SK-N-SH (cell line): Measurements from ENCODE around the gene SPIRE2. TPM values are rescaled to one million over a fixed set of nuclear protein-coding genes. Genes with fewer than 3 reads are reported as not detected.

Experiments
- CTCF ChIA-PET: fragments of 300-600, 350-600 bp; formaldehyde crosslinking; extraction: SDS; loops from one replicate; lab custom pipeline; 2021; lab: Yijun Ruan, JAX
- POLR2A ChIA-PET: fragments of 350-600 bp; sonication (Branson Sonifier 250); formaldehyde crosslinking; extraction: SDS; loops from one replicate; lab custom pipeline; 2020; ENCODE audit warnings: antibody characterized with exemption, inconsistent platforms; lab: Yijun Ruan, JAX
- DNase-seq: peaks from one replicate; pipeline ENCODE4 v3.0.0; 2012
- H2AFZ ChIP-seq: fragments of 200-600 bp; sonication (generic); 2 replicates; pipeline ENCODE4 v1.8.1; 2016; ENCODE audit warnings: antibody characterized with exemption, mild to moderate bottlenecking, low read depth
- H3F3A ChIP-seq: fragments of 200-600 bp; sonication (generic); replicated peaks from 2 replicates; pipeline ENCODE3; 2016; ENCODE audit warnings: antibody characterized with exemption, mild to moderate bottlenecking; ENCODE audit not compliant: insufficient read depth
- H3K27ac ChIP-seq, 2 experiments: fragments of 200-500 bp in 1 of 2; fragments of 200-600 bp in 1 of 2; sonication (Bioruptor generic) in 1 of 2; sonication (generic), shearing (Covaris generic) in 1 of 2; 2 replicates each; pipeline versions ENCODE4 v1.5.1 to v1.6.1; 2014 to 2016; ENCODE audit warnings: low read depth in 2 of 2, inconsistent platforms in 1 of 2, low read length in 1 of 2, mild to moderate bottlenecking in 1 of 2, mixed read lengths in 1 of 2
- H3K27me3 ChIP-seq: fragments of 200-600 bp; sonication (generic), shearing (Covaris generic); 2 replicates; pipeline ENCODE4 v1.6.1; 2016; ENCODE audit warnings: mixed run types; ENCODE audit not compliant: insufficient read depth
- H3K36me3 ChIP-seq, 2 experiments: fragments of 200-500 bp in 1 of 2; fragments of 200-600 bp in 1 of 2; sonication (Bioruptor generic) in 1 of 2; sonication (generic) in 1 of 2; replicated peaks in 1 of 2; 2 replicates each; pipeline versions ENCODE3 to v1.5.1; 2014 to 2016; ENCODE audit warnings: low read length in 1 of 2, mild to moderate bottlenecking in 1 of 2; ENCODE audit not compliant: insufficient read depth in 2 of 2, control insufficient read depth in 1 of 2
- H3K4me1 ChIP-seq, 2 experiments: fragments of 200-500 bp in 1 of 2; fragments of 200-600 bp in 1 of 2; sonication (Bioruptor generic) in 1 of 2; sonication (generic), shearing (Covaris generic) in 1 of 2; 2 replicates each; pipeline versions ENCODE4 v1.5.1 to v1.6.1; 2014 to 2016; ENCODE audit warnings: low read depth in 1 of 2, low read length in 1 of 2, mixed run types in 1 of 2; ENCODE audit not compliant: insufficient read depth in 2 of 2, control insufficient read depth in 1 of 2
- H3K4me2 ChIP-seq: fragments of 200-600 bp; sonication (generic), shearing (Covaris generic); 2 replicates; pipeline ENCODE4 v1.6.1; 2017; ENCODE audit warnings: mixed run types
- H3K4me3 ChIP-seq, 2 experiments: fragments of 200-500 bp in 1 of 2; fragments of 200-600 bp in 1 of 2; sonication (Bioruptor generic) in 1 of 2; sonication (generic), shearing (Covaris generic) in 1 of 2; 2 replicates each; pipeline versions ENCODE4 v1.5.1 to v1.8.1; 2014 to 2016; ENCODE audit warnings: low read depth in 2 of 2, inconsistent platforms in 1 of 2, low read length in 1 of 2, mild to moderate bottlenecking in 1 of 2, mixed read lengths in 1 of 2, moderate library complexity in 1 of 2
- H3K79me2 ChIP-seq: fragments of 200-600 bp; sonication (generic); 2 replicates; pipeline ENCODE4 v1.8.1; 2017; ENCODE audit warnings: mild to moderate bottlenecking; ENCODE audit not compliant: insufficient read depth
- H3K9ac ChIP-seq: fragments of 200-600 bp; sonication (generic); 2 replicates; pipeline ENCODE4 v1.6.1; 2017; ENCODE audit warnings: mixed run types
- H3K9me2 ChIP-seq: fragments of 200-600 bp; sonication (generic); 2 replicates; pipeline ENCODE4 v1.6.1; 2017; ENCODE audit warnings: mixed run types
- H3K9me3 ChIP-seq: fragments of 200-600 bp; sonication (generic); 2 replicates; pipeline ENCODE4 v1.6.1; 2017; ENCODE audit warnings: mixed run types, mild to moderate bottlenecking, moderate library complexity
- H4K20me1 ChIP-seq: fragments of 200-600 bp; sonication (generic); 2 replicates; pipeline ENCODE4 v1.6.1; 2017; ENCODE audit warnings: mild to moderate bottlenecking, mixed run types; ENCODE audit not compliant: insufficient read depth
- EP300 ChIP-seq, 2 experiments: IDR thresholded peaks; 2 replicates each; pipeline versions ENCODE4 v1.4.0 to v1.6.1; 2012; ENCODE audit warnings: borderline replicate concordance in 1 of 2, low read depth in 1 of 2, low read length in 1 of 2
- GABPA ChIP-seq: IDR thresholded peaks from 2 replicates; pipeline ENCODE4 v1.4.0; 2012; ENCODE audit warnings: low read depth, mild to moderate bottlenecking
- SIN3A ChIP-seq: IDR thresholded peaks from 2 replicates; pipeline ENCODE4 v1.6.1; 2012; ENCODE audit warnings: low read depth, mild to moderate bottlenecking, low read length, moderate library complexity, borderline replicate concordance
- SMC3 ChIP-seq: IDR thresholded peaks from 2 replicates; pipeline ENCODE4 v1.6.1; 2012; ENCODE audit warnings: low read depth, low read length, improper control_type of control experiment
- TCF12 ChIP-seq: IDR thresholded peaks from 2 replicates; pipeline ENCODE4 v1.4.0; 2012
- TEAD4 ChIP-seq: IDR thresholded peaks from 2 replicates; pipeline ENCODE4 v1.4.0; 2012; ENCODE audit warnings: mild to moderate bottlenecking, borderline replicate concordance; ENCODE audit not compliant: insufficient read depth
- USF2 ChIP-seq: fragments of 150-350 bp; IDR thresholded peaks from 2 replicates; pipeline ENCODE4 v1.6.1; 2017; ENCODE audit warnings: antibody characterized with exemption, low read length, low read depth, borderline replicate concordance
- YY1 ChIP-seq: IDR thresholded peaks from 2 replicates; pipeline ENCODE4 v1.4.0; 2012; ENCODE audit warnings: low read depth, mild to moderate bottlenecking
- WGBS: methylation state at CpG from one replicate; pipeline ENCODE4 v1.1.6; 2017; ENCODE audit warnings: low lambda C conversion rate; 5-methylcytosine and 5-hydroxymethylcytosine counted together
- polyA plus RNA-seq, 3 experiments: library from polyadenylated mRNA; depleted of rRNA; stranded (reverse); fragments of >200 nt; gene quantifications; 2 replicates each; pipeline ENCODE4 v1.2.3, GENCODE V29; 2012
- TF ChIP-seq, protein P1 (sequence below): IDR thresholded peaks from 2 replicates; pipeline ENCODE4 v1.6.1; 2012; ENCODE audit warnings: mild to moderate bottlenecking, low read depth, low read length, moderate library complexity

The SPIRE2 gene
- polyA plus RNA-seq, 1 of the 3 experiments (the other 2 are of a cell fraction) = 15.3 TPM

DNA sequence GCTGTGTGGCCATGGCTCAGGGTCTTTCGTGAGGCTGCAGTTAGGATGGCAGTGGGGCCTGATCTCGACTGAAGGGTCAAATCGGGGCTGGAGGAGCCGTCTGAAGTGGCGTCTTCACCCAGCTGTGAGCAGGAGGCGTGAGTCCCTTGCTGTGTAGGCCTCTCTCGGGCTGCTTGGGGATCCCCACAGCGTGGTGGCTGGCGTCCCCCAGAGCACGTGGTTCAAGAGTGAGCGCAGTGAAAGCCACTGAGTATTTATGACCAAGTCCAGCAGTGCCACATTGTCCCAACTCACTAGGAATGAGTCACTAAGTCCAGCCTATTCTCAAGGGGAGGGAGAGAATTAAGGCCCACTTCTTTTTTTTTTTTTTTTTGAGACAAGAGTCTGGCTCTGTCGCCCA lies 33.4 kb downstream of the SPIRE2 start (continued):
- no peak for TF ChIP-seq USF2
- TF ChIP-seq YY1 = no peak
- TF ChIP-seq GABPA = no peak
- no peak for TF ChIP-seq SMC3
- TF ChIP-seq, protein P1, sequence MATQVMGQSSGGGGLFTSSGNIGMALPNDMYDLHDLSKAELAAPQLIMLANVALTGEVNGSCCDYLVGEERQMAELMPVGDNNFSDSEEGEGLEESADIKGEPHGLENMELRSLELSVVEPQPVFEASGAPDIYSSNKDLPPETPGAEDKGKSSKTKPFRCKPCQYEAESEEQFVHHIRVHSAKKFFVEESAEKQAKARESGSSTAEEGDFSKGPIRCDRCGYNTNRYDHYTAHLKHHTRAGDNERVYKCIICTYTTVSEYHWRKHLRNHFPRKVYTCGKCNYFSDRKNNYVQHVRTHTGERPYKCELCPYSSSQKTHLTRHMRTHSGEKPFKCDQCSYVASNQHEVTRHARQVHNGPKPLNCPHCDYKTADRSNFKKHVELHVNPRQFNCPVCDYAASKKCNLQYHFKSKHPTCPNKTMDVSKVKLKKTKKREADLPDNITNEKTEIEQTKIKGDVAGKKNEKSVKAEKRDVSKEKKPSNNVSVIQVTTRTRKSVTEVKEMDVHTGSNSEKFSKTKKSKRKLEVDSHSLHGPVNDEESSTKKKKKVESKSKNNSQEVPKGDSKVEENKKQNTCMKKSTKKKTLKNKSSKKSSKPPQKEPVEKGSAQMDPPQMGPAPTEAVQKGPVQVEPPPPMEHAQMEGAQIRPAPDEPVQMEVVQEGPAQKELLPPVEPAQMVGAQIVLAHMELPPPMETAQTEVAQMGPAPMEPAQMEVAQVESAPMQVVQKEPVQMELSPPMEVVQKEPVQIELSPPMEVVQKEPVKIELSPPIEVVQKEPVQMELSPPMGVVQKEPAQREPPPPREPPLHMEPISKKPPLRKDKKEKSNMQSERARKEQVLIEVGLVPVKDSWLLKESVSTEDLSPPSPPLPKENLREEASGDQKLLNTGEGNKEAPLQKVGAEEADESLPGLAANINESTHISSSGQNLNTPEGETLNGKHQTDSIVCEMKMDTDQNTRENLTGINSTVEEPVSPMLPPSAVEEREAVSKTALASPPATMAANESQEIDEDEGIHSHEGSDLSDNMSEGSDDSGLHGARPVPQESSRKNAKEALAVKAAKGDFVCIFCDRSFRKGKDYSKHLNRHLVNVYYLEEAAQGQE = no peak
- TF ChIP-seq TCF12 = no peak
- TF ChIP-seq EP300 (IDR thresholded peaks at IDR 0.05; ENCODE audit: borderline replicate concordance in 1 of 2, low read depth in 1 of 2, low read length in 1 of 2) = no peak
- TF ChIP-seq, all 33 proteins: peak for 0

DNA sequence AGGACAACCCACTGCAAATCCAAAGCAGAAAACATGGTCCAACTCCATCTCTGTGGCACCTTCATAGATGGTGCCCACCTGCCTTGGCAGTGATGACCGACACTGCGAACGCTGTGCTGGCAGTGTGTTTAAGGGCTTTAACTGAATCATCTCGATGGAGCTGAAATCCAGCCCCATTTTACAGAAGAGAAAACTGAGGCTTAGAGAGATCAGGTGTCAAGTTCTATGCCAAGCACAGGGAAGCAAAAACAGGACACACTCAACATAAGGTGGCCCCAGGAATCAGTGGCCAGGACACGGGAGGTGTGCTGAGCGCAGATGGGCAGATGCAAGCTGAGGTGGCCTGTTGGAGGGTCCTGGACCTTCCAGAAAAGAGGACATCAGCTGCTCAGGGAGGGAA lies 34.5 kb downstream of the SPIRE2 start:
- Histone ChIP-seq H3K4me1 (no peaks in the 10 kb centered on the region), H3K27ac (no peak overlapping the region), H4K20me1 (no peaks in the 10 kb centered on the region), H3K36me3 (peaks cover 10 to 13% of the 10 kb centered on the region in 2 experiments), H3K79me2 (no peaks in the 10 kb centered on the region), H3K9ac (no peak overlapping the region), H3K4me2 (no peak overlapping the region), H3F3A (no peaks in the 10 kb centered on the region), H2AFZ (no peak overlapping the region), H3K9me2 (no peaks in the 10 kb centered on the region), H3K27me3 (no peaks in the 10 kb centered on the region), H3K4me3 (no peak overlapping the region), H3K9me3 (0 out of 2 replicates have a peak, but pooled peaks cover 3% of the 10 kb centered on the region)
- ChIA-PET CTCF (interaction anchor here (1.5 to 7.6 kb wide), 3 partner anchors 9 to 157 kb away, joined by 6 to 162 read pairs (median 45); partner anchors contain the start of gene TCF25), POLR2A (interaction anchor here (1.0 kb wide), 1 partner anchor 60 kb away, joined by 3 read pairs; no protein-coding TSS in a partner anchor)
- TF ChIP-seq, protein P1 = no peak
- TF ChIP-seq TEAD4 (no peak), SIN3A (no peak)
- DNase-seq = no peak
- 96% methylated on average over 3 of the region's 6 CpGs for WGBS
